K562 (cell line): ENCODE results near the gene C12orf75. TPM values are rescaled to one million over a fixed set of nuclear protein-coding genes. Genes with fewer than 3 reads are reported as not detected.
"Not testable (repeated sequence)": the region's sequence is repeated elsewhere in the genome, so short reads cannot be mapped to it uniquely, and the experiment has no call there.

ENCODE experiments used
- ATAC-seq: fragments of 200-7000 bp; cut with Tn5 transposase; 3 replicates; pipeline ENCODE4 v1.9.1; 2020; ENCODE audit warnings: moderate library complexity
- BruUV-seq: library from RNA; stranded (reverse); fragments of 400-500 nt; replicated peaks from 2 replicates; lab custom pipeline; 2021; lab: Mats Ljungman, UMichigan
- CTCF ChIA-PET: fragments of 300-600 bp; formaldehyde crosslinking; extraction: SDS; loops from one replicate; lab custom pipeline; 2021; ENCODE audit warnings: low intra/inter-chr PET ratio; lab: Yijun Ruan, JAX
- POLR2A ChIA-PET: fragments of 300-600, 350-650 bp; sonication (Branson Sonifier 250); formaldehyde crosslinking; extraction: SDS; loops from one replicate; lab custom pipeline; 2021; ENCODE audit warnings: antibody characterized with exemption, inconsistent platforms; lab: Yijun Ruan, JAX
- DNase-seq, 4 experiments: peaks; one replicate each; pipeline versions ENCODE4 v3.0.0 to v3.0.0-alpha.2; 2011 to 2018; ENCODE audit warnings: low spot score in 3 of 4, mixed read lengths in 3 of 4; ENCODE audit errors: extremely low read depth in 1 of 4
- FAIRE-seq: peaks from 2 replicates; lab custom pipeline; 2011; peaks lifted over from hg19 to GRCh38; lab: Jason Lieb, UNC
- H2AFZ ChIP-seq: 2 replicates; pipeline ENCODE4 v1.6.0; 2011; ENCODE audit warnings: low read depth, low read length, control low read depth, inconsistent platforms
- H3K27ac ChIP-seq: fragments of 200-600 bp; 3 replicates; pipeline ENCODE4 v1.8.0; 2011; ENCODE audit warnings: low read depth, mild to moderate bottlenecking, control low read depth, inconsistent platforms, low read length, moderate library complexity, mixed read lengths; ENCODE audit errors: extremely low read depth
- H3K27me3 ChIP-seq, 2 experiments: fragments of 300-600 bp in 1 of 2; 2 replicates in 1 of 2; 3 replicates in 1 of 2; pipeline versions ENCODE4 v1.6.0 to v1.8.0; 2011; ENCODE audit warnings: inconsistent platforms in 2 of 2, low read length in 2 of 2, mild to moderate bottlenecking in 1 of 2, mixed read lengths in 1 of 2, moderate library complexity in 1 of 2; ENCODE audit not compliant: control insufficient read depth in 2 of 2, insufficient read depth in 2 of 2
- H3K36me3 ChIP-seq: fragments of 300-600 bp; 3 replicates; pipeline ENCODE4 v1.8.0; 2011; ENCODE audit warnings: mild to moderate bottlenecking, low read length, inconsistent platforms; ENCODE audit not compliant: control insufficient read depth, insufficient read depth
- H3K4me1 ChIP-seq, 2 experiments: fragments of 200-600 bp in 1 of 2; replicated peaks in 1 of 2; 2 replicates in 1 of 2; 3 replicates in 1 of 2; pipeline versions ENCODE4 v1.5.1 to v1.8.0; 2011; ENCODE audit warnings: inconsistent platforms in 2 of 2, low read length in 2 of 2, mild to moderate bottlenecking in 1 of 2, mixed read lengths in 1 of 2, moderate library complexity in 1 of 2; ENCODE audit not compliant: control insufficient read depth in 2 of 2, insufficient read depth in 2 of 2
- H3K4me2 ChIP-seq: 2 replicates; pipeline ENCODE4 v1.6.1; 2011; ENCODE audit warnings: low read length, control low read depth, inconsistent platforms, mixed read lengths; ENCODE audit not compliant: insufficient read depth
- H3K4me3 ChIP-seq: fragments of 200-600 bp; sonication (generic), shearing (Covaris generic); 2 replicates; pipeline ENCODE4 v1.5.1; 2016; ENCODE audit warnings: control low read depth, inconsistent platforms
- H3K79me2 ChIP-seq: fragments of 200-600 bp; 3 replicates; pipeline ENCODE4 v1.8.0; 2011; ENCODE audit warnings: low read length, inconsistent platforms; ENCODE audit not compliant: control insufficient read depth, insufficient read depth
- H3K9ac ChIP-seq, 2 experiments: 2 replicates each; pipeline versions ENCODE4 v1.6.0 to v1.6.1; 2011; ENCODE audit warnings: low read depth in 2 of 2, low read length in 2 of 2, control low read depth in 1 of 2, inconsistent platforms in 1 of 2, mild to moderate bottlenecking in 1 of 2, mixed read lengths in 1 of 2; ENCODE audit not compliant: insufficient read depth in 1 of 2
- H3K9me1 ChIP-seq: one replicate; pipeline ENCODE4 v1.6.0; 2011; ENCODE audit warnings: inconsistent platforms, mild to moderate bottlenecking, low read length, moderate library complexity; ENCODE audit not compliant: control insufficient read depth, insufficient read depth
- H3K9me3 ChIP-seq: replicated peaks from 2 replicates; pipeline ENCODE4 v1.5.1; 2011; ENCODE audit warnings: low read depth, low read length, inconsistent platforms; ENCODE audit not compliant: control insufficient read depth, insufficient read depth
- H4K20me1 ChIP-seq: replicated peaks from 2 replicates; pipeline ENCODE4 v1.6.1; 2011; ENCODE audit warnings: low read length, inconsistent platforms, mixed read lengths; ENCODE audit not compliant: control insufficient read depth, insufficient read depth
- CBX1 ChIP-seq: sonication (generic); IDR thresholded peaks from 2 replicates; pipeline ENCODE4 v1.6.1; 2016; ENCODE audit warnings: antibody characterized with exemption, low read depth, mild to moderate bottlenecking
- DPF2 ChIP-seq: fragments of 450-650 bp; IDR thresholded peaks from 2 replicates; pipeline ENCODE4 v1.6.1; 2016
- HEY1 ChIP-seq: fragments of 250-450 bp; sonication (Bioruptor Pico); IDR thresholded peaks from 2 replicates; pipeline ENCODE4 v1.5.0; 2020; ENCODE audit warnings: mild to moderate bottlenecking, moderate library complexity, borderline replicate concordance
- LCOR ChIP-seq: sonication (generic); formaldehyde crosslinking; IDR thresholded peaks from 2 replicates; pipeline ENCODE4 v1.8.0; 2022; ENCODE audit warnings: mild to moderate bottlenecking, missing genetic modification reagents
- SMAD2 ChIP-seq: fragments of 150-350 bp; IDR thresholded peaks from 2 replicates; pipeline ENCODE4 v1.6.1; 2014; ENCODE audit warnings: low read depth, mild to moderate bottlenecking, low read length
- WGBS: fragments of 100-300 bp; shearing (Covaris generic); methylation state at CpG from one replicate; pipeline ENCODE4 v1.1.6; 2016; ENCODE audit warnings: low coverage, mixed read lengths; ENCODE audit not compliant: insufficient coverage; ENCODE audit errors: missing lambda C conversion rate; 5-methylcytosine and 5-hydroxymethylcytosine counted together
- in situ Hi-C: fragments of 300-500 bp; cut with MboI; formaldehyde crosslinking; loops from 4 replicates; pipeline ENCODE4 v1.15.0; 2018; ENCODE audit warnings: inconsistent platforms, mixed read lengths
- intact Hi-C: fragments of 100-400 bp; cut with micrococcal nuclease; formaldehyde crosslinking; loops from 2 replicates; pipeline ENCODE4 v1.14.2; 2022
- polyA plus RNA-seq, 8 experiments: library from polyadenylated mRNA; depleted of rRNA in 4 of 8; stranded (reverse) in 5 of 8; unstranded in 3 of 8; fragments of >200 nt; fragmentation: Nextera tagmentation in 2 of 8; fragmentation: Illumina TruSeq in 1 of 8; extraction: Ambion mirVana in 2 of 8; extraction: Trizol in 1 of 8; gene quantifications; 2 replicates each; pipeline versions ENCODE4 v1.2.1 to v1.2.3, GENCODE V29; 2011 to 2014; ENCODE audit warnings: inconsistent platforms in 1 of 8, missing spikeins in 1 of 8
- total RNA-seq, 7 experiments: library from RNA; depleted of rRNA in 6 of 7; stranded (reverse); fragments of >200 nt in 6 of 7; fragmentation: Illumina TruSeq in 2 of 7; extraction: Trizol in 2 of 7; gene quantifications; 2 replicates each; pipeline versions ENCODE4 v1.2.1 to v1.2.3, GENCODE V29; 2011 to 2021; ENCODE audit warnings: low replicate concordance in 1 of 7
- TF ChIP-seq, protein P1 (sequence below), 3 experiments: fragments of 200-800 bp in 1 of 3; fragments of 250-450 bp in 1 of 3; fragments of 450-650 bp in 1 of 3; sonication (Bioruptor Pico) in 1 of 3; sonication (Bioruptor generic) in 1 of 3; formaldehyde crosslinking in 1 of 3; IDR thresholded peaks; 2 replicates each; pipeline versions ENCODE4 v1.6.1 to v1.8.0; 2016 to 2022; ENCODE audit warnings: mild to moderate bottlenecking in 2 of 3, missing genetic modification characterization in 2 of 3, missing compliant biosample characterization in 1 of 3, moderate library complexity in 1 of 3
- TF ChIP-seq, protein P2 (sequence below): fragments of 450-650 bp; formaldehyde crosslinking; IDR thresholded peaks from 2 replicates; pipeline ENCODE4 v1.4.0; 2020; ENCODE audit warnings: mild to moderate bottlenecking, moderate library complexity
- TF ChIP-seq, protein P3 (sequence below), 2 experiments: fragments of 450-650 bp in 1 of 2; sonication (generic) in 1 of 2; formaldehyde crosslinking in 1 of 2; IDR thresholded peaks in 1 of 2; conservative IDR thresholded peaks in 1 of 2; 2 replicates each; pipeline versions ENCODE4 v1.6.1 to v1.8.1; 2016 to 2023; ENCODE audit warnings: mild to moderate bottlenecking in 2 of 2, moderate library complexity in 2 of 2, inconsistent platforms in 1 of 2, missing genetic modification reagents in 1 of 2

The C12orf75 gene
- total and polyA plus RNA-seq, 9 of the 15 experiments (the other 6 are each of a cell fraction or from before 2014, with no cell fraction given) = 0.06 to 0.82 (median 0.26) TPM; not detected in 3

DNA sequence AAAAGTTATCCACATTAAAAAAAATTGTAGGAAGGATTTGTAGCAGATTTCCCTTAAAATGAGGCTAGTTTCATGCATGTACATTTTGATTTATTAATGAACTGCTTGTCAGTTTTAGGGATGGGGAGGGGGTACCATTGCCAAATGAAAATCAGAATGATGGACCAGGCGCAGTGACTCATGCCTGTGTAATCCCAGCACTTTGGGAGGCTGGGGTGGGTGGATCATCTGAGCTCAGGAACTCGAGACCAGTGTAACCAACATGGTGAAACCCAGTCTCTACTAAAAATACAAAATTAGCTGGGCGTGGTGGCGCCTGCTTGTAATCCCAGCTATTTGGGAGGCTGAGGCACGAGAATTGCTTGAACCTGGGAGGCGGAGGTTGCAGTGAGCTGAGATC, 1.8 kb downstream of the C12orf75 start:
- H4K20me1 ChIP-seq, H3K9me1 ChIP-seq, FAIRE-seq, H3K27ac ChIP-seq, H3K9ac ChIP-seq, BruUV-seq, ATAC-seq, intact Hi-C loops, CTCF ChIA-PET, DNase-seq, H3K4me2 ChIP-seq, H2AFZ ChIP-seq, H3K4me3 ChIP-seq, in situ Hi-C loops, H3K9me3 ChIP-seq, H3K36me3 ChIP-seq, H3K79me2 ChIP-seq: not testable (repeated sequence)
- POLR2A ChIA-PET = interaction anchor here (0.6 to 1.1 kb wide), 4 partner anchors 24 to 383 kb away, joined by 3 to 5 read pairs (median 4); no protein-coding TSS in a partner anchor
- peaks cover 19 to 21% of the 10 kb centered on the region in 2 experiments for H3K27me3 ChIP-seq
- 5% methylated on average over 6 of the region's 6 CpGs for WGBS
- peaks cover 0 to 11% of the 10 kb centered on the region in 2 experiments; a peak in 2 of 5 replicates for H3K4me1 ChIP-seq

DNA sequence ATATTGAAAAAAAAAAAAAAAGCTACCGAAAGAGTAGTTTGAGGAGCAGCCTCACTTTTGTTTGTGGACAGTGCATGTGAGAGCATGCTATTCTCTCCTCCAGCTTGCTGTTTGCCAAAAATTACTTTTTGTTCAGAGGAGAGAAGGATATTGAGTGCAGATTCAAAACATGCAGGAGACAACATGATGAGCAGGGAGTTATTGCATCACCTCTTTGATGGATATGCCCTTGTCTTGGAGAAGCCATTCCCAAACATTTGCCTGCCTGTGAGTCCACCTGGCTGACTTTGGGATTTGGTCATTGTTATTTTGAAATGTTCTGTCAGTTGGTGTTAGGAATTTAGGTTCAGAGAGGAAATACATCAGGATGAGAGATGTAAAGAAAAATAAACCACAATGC, 2.4 kb downstream of the C12orf75 start:
- no TSS peak for BruUV-seq
- no peak for TF ChIP-seq CBX1
- TF ChIP-seq, protein P1, sequence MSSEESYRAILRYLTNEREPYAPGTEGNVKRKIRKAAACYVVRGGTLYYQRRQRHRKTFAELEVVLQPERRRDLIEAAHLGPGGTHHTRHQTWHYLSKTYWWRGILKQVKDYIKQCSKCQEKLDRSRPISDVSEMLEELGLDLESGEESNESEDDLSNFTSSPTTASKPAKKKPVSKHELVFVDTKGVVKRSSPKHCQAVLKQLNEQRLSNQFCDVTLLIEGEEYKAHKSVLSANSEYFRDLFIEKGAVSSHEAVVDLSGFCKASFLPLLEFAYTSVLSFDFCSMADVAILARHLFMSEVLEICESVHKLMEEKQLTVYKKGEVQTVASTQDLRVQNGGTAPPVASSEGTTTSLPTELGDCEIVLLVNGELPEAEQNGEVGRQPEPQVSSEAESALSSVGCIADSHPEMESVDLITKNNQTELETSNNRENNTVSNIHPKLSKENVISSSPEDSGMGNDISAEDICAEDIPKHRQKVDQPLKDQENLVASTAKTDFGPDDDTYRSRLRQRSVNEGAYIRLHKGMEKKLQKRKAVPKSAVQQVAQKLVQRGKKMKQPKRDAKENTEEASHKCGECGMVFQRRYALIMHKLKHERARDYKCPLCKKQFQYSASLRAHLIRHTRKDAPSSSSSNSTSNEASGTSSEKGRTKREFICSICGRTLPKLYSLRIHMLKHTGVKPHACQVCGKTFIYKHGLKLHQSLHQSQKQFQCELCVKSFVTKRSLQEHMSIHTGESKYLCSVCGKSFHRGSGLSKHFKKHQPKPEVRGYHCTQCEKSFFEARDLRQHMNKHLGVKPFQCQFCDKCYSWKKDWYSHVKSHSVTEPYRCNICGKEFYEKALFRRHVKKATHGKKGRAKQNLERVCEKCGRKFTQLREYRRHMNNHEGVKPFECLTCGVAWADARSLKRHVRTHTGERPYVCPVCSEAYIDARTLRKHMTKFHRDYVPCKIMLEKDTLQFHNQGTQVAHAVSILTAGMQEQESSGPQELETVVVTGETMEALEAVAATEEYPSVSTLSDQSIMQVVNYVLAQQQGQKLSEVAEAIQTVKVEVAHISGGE (CRISPR knock-in tag; IDR thresholded peaks at IDR 0.05) = no peak
- TF ChIP-seq, protein P2, sequence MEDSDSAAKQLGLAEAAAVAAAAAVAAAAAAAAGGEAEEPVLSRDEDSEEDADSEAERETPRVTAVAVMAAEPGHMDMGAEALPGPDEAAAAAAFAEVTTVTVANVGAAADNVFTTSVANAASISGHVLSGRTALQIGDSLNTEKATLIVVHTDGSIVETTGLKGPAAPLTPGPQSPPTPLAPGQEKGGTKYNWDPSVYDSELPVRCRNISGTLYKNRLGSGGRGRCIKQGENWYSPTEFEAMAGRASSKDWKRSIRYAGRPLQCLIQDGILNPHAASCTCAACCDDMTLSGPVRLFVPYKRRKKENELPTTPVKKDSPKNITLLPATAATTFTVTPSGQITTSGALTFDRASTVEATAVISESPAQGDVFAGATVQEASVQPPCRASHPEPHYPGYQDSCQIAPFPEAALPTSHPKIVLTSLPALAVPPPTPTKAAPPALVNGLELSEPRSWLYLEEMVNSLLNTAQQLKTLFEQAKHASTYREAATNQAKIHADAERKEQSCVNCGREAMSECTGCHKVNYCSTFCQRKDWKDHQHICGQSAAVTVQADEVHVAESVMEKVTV (CRISPR knock-in tag) = no peak
- no peak for TF ChIP-seq DPF2
- TF ChIP-seq HEY1 (CRISPR knock-in tag) = no peak
- TF ChIP-seq LCOR (CRISPR knock-in tag) = no peak
- TF ChIP-seq, protein P3, sequence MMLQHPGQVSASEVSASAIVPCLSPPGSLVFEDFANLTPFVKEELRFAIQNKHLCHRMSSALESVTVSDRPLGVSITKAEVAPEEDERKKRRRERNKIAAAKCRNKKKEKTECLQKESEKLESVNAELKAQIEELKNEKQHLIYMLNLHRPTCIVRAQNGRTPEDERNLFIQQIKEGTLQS (IDR thresholded peaks at IDR 0.05) = peak; percentile 63
- TF ChIP-seq, protein P3 (CRISPR knock-in tag; conservative IDR thresholded peaks at IDR 0.05) = no peak
- no peak for TF ChIP-seq SMAD2

More for the DNA sequence above, 2.4 kb downstream of the C12orf75 start:
- Histone ChIP-seq H3K36me3 (no peaks in the 10 kb centered on the region), H3K27me3 (peaks cover 19 to 21% of the 10 kb centered on the region in 2 experiments), H3K4me2 (no peak overlapping the region), H3K4me3 (no peak overlapping the region), H4K20me1 (no peaks in the 10 kb centered on the region; the same call in 1 of the 2 replicates), H3K9me1 (no peaks in the 10 kb centered on the region), H2AFZ (no peak overlapping the region), H3K79me2 (no peaks in the 10 kb centered on the region), H3K4me1 (peaks cover 0 to 11% of the 10 kb centered on the region in 2 experiments; a peak in 2 of 5 replicates), H3K9ac (no peak overlapping the region), H3K27ac (no peak overlapping the region), H3K9me3 (no peaks in the 10 kb centered on the region; the same call in 1 of the 2 replicates)
- ChIA-PET POLR2A (interaction anchor here (0.8 to 1.1 kb wide), 2 partner anchors 25 to 27 kb away, joined by 3 to 5 read pairs; no protein-coding TSS in a partner anchor), CTCF (no interaction called here)
- WGBS = 11% methylated on average over 1 of the region's 1 CpG
- intact Hi-C loops = no loop called here
- DNase-seq (no peak), ATAC-seq (no peak), FAIRE-seq (no peak)
- in situ Hi-C loops = no loop called here
